ENCODE results near the gene NLRP2B.
"Not testable (repeated sequence)": the region's sequence is repeated elsewhere in the genome, so short reads cannot be mapped to it uniquely, and the experiment has no call there.

Gene NLRP2B

GRCh38 chrX:57680160-57680559, at the start of gene NLRP2B:
TSS of gene NLRP2B (minus strand) at chrX:57680260.
- DNase-seq (ENCODE audit: low read depth), result no peak

GRCh38 chrX:57725995-57726394, 45.9 kb upstream of the NLRP2B start:
- DNase-seq (ENCODE audit: low read depth), result not testable (repeated sequence)

- no peak for DNase-seq (ENCODE audit: low read depth)
These were observed 1.3 kb upstream of the NLRP2B start for GRCh38 chrX:57681341-57681740.

GRCh38 chrX:57678686-57679428, 1.2 kb downstream of the NLRP2B start:
- no peak for DNase-seq (ENCODE audit: low read depth)

GRCh38 chrX:57677132-57677858, 2.8 kb downstream of the NLRP2B start:
- no peak for DNase-seq (ENCODE audit: low read depth)

GRCh38 chrX:57675320-57675719, 4.7 kb downstream of the NLRP2B start:
- no peak for DNase-seq (ENCODE audit: low read depth)

GRCh38 chrX:57674861-57675260, 5.2 kb downstream of the NLRP2B start:
- no peak for DNase-seq (ENCODE audit: low read depth)

- no peak for DNase-seq (ENCODE audit: low read depth)
These were observed 10.1 kb downstream of the NLRP2B start for GRCh38 chrX:57669961-57670360.

GRCh38 chrX:57667010-57667409, 13.1 kb downstream of the NLRP2B start:
- DNase-seq (ENCODE audit: low read depth), result no peak

- DNase-seq (ENCODE audit: low read depth), result no peak
These were observed 25.0 kb downstream of the NLRP2B start for GRCh38 chrX:57655065-57655464.

GRCh38 chrX:57652705-57653104, 27.4 kb downstream of the NLRP2B start:
- no peak for DNase-seq (ENCODE audit: low read depth)

- no peak for DNase-seq (ENCODE audit: low read depth)
These were observed 28.7 kb downstream of the NLRP2B start for GRCh38 chrX:57651169-57651919.

- no peak for DNase-seq (ENCODE audit: low read depth)
These were observed 33.0 kb downstream of the NLRP2B start for GRCh38 chrX:57647020-57647419.

GRCh38 chrX:57643698-57644097, 36.4 kb downstream of the NLRP2B start:
- DNase-seq (ENCODE audit: low read depth), result no peak

- DNase-seq (ENCODE audit: low read depth), result no peak
These were observed 38.7 kb downstream of the NLRP2B start for GRCh38 chrX:57641338-57641737.

GRCh38 chrX:57640674-57641016, 39.4 kb downstream of the NLRP2B start:
- no peak for DNase-seq (ENCODE audit: low read depth)

- DNase-seq (ENCODE audit: low read depth), result not testable (repeated sequence)
These were observed 50.6 kb downstream of the NLRP2B start for GRCh38 chrX:57629438-57629837.

Data from activated T-cell treated with anti-CD3 and anti-CD28 coated beads for 24 hours (primary cell).